HAP-1 (cell line): Measurements from ENCODE around the gene SNRPD3.
A peak's percentile ranks its signal among the peaks of the same experiment; 100 is the strongest.
"Not testable (repeated sequence)": the region's sequence is repeated elsewhere in the genome, so short reads cannot be mapped to it uniquely, and the experiment has no call there.

ENCODE experiments used
- DNase-seq, 2 experiments: peaks; one replicate each; pipeline ENCODE4 v3.0.0-alpha.2; 2016 to 2020; ENCODE audit warnings: low spot score in 2 of 2
- H3K27me3 ChIP-seq: fragments of 250-450 bp; sonication (Bioruptor Pico); 2 replicates; pipeline ENCODE4 v1.5.1; 2020; ENCODE audit warnings: low read depth, mild to moderate bottlenecking, moderate library complexity
- H3K36me3 ChIP-seq: fragments of 250-450 bp; sonication (Bioruptor Pico); replicated peaks from 2 replicates; pipeline ENCODE4 v1.5.1; 2020; ENCODE audit warnings: mild to moderate bottlenecking
- H3K4me1 ChIP-seq: fragments of 250-450 bp; sonication (Bioruptor Pico); 2 replicates; pipeline ENCODE4 v1.5.1; 2020; ENCODE audit warnings: mild to moderate bottlenecking
- H3K4me3 ChIP-seq: fragments of 250-450 bp; sonication (Bioruptor Pico); 2 replicates; pipeline ENCODE4 v1.5.1; 2020; ENCODE audit warnings: mild to moderate bottlenecking, moderate library complexity
- H3K9me3 ChIP-seq: fragments of 250-450 bp; sonication (Bioruptor Pico); 2 replicates; pipeline ENCODE4 v1.5.1; 2020; ENCODE audit warnings: mild to moderate bottlenecking, moderate library complexity
- in situ Hi-C: fragments of 300-500 bp; cut with MboI; formaldehyde crosslinking; loops from 3 replicates; pipeline ENCODE4 v1.14.3; 2020; ENCODE audit warnings: low sequenced_read_pairs, inconsistent platforms, mixed read lengths

Gene SNRPD3

GRCh38 chr22:24542641-24543040, 13.2 kb upstream of the SNRPD3 start:
- no peaks in the 10 kb centered on the region for H3K27me3 ChIP-seq
- no peak for DNase-seq
- no peak overlapping the region for H3K4me3 ChIP-seq
- H3K36me3 ChIP-seq, result peaks cover 63% of the 10 kb centered on the region
- H3K9me3 ChIP-seq, result no peaks in the 10 kb centered on the region
- H3K4me1 ChIP-seq, result no peaks in the 10 kb centered on the region
- in situ Hi-C loops, result no loop called here

GRCh38 chr22:24543185-24543601, 12.6 kb upstream of the SNRPD3 start:
- in situ Hi-C loops, result no loop called here
- H3K9me3 ChIP-seq, result no peaks in the 10 kb centered on the region
- no peak overlapping the region for H3K4me3 ChIP-seq
- no peak for DNase-seq
- no peaks in the 10 kb centered on the region for H3K27me3 ChIP-seq
- peaks cover 69% of the 10 kb centered on the region for H3K36me3 ChIP-seq
- no peaks in the 10 kb centered on the region for H3K4me1 ChIP-seq

GRCh38 chr22:24543679-24544243, 12.0 kb upstream of the SNRPD3 start:
- Histone ChIP-seq H3K4me3 (no peak overlapping the region), H3K4me1 (no peaks in the 10 kb centered on the region), H3K27me3 (no peaks in the 10 kb centered on the region), H3K36me3 (peaks cover 73% of the 10 kb centered on the region), H3K9me3 (no peaks in the 10 kb centered on the region)
- in situ Hi-C loops, result no loop called here
- no peak for DNase-seq

- H3K27me3 ChIP-seq, result no peaks in the 10 kb centered on the region
- no peak overlapping the region for H3K4me3 ChIP-seq
- no peaks in the 10 kb centered on the region for H3K9me3 ChIP-seq
- DNase-seq, result no peak
- H3K4me1 ChIP-seq, result no peaks in the 10 kb centered on the region; the same call in 1 of the 2 replicates
- peaks cover 42% of the 10 kb centered on the region for H3K36me3 ChIP-seq
- in situ Hi-C loops, result no loop called here
Observed at GRCh38 chr22:24548812-24549211, 7.0 kb upstream of the SNRPD3 start.

- no peak overlapping the region for H3K4me3 ChIP-seq
- H3K27me3 ChIP-seq, result no peaks in the 10 kb centered on the region
- in situ Hi-C loops, result no loop called here
- H3K36me3 ChIP-seq, result peaks cover 34% of the 10 kb centered on the region
- DNase-seq, result no peak
- H3K4me1 ChIP-seq, result no peaks in the 10 kb centered on the region; the same call in 1 of the 2 replicates
- no peaks in the 10 kb centered on the region for H3K9me3 ChIP-seq
Observed at GRCh38 chr22:24550028-24550901, 5.5 kb upstream of the SNRPD3 start.

GRCh38 chr22:24550902-24551435, 4.8 kb upstream of the SNRPD3 start:
- H3K9me3 ChIP-seq, result no peaks in the 10 kb centered on the region
- H3K36me3 ChIP-seq, result peaks cover 33% of the 10 kb centered on the region
- no peaks in the 10 kb centered on the region; the same call in 1 of the 2 replicates for H3K4me1 ChIP-seq
- in situ Hi-C loops, result no loop called here
- DNase-seq, result no peak
- no peak overlapping the region for H3K4me3 ChIP-seq
- no peaks in the 10 kb centered on the region for H3K27me3 ChIP-seq

GRCh38 chr22:24552503-24553286, 3.1 kb upstream of the SNRPD3 start:
- H3K4me3 ChIP-seq, H3K27me3 ChIP-seq, H3K4me1 ChIP-seq, in situ Hi-C loops, H3K9me3 ChIP-seq: not testable (repeated sequence)
- DNase-seq, result peak; percentile 43 to 71
- H3K36me3 ChIP-seq, result peaks cover 19% of the 10 kb centered on the region

- Histone ChIP-seq H3K27me3 (no peaks in the 10 kb centered on the region), H3K4me1 (peaks cover 2% of the 10 kb centered on the region; the same call in 1 of the 2 replicates), H3K4me3 (peak overlapping the region; percentile 82), H3K36me3 (peaks cover 20% of the 10 kb centered on the region), H3K9me3 (no peaks in the 10 kb centered on the region)
- no peak for DNase-seq
- in situ Hi-C loops, result no loop called here
Observed at GRCh38 chr22:24553597-24554312, 2.0 kb upstream of the SNRPD3 start.

GRCh38 chr22:24554313-24555164, 1.3 kb upstream of the SNRPD3 start, which contains the start of gene GUCD1:
TSS of gene GUCD1 (minus strand) at chr22:24555138. CDS start at chr22:24554991, 147 bp downstream.
- DNase-seq, result peak in 1 of 2 experiments; percentile 55
- in situ Hi-C loops, result no loop called here
- Histone ChIP-seq H3K27me3 (no peaks in the 10 kb centered on the region), H3K4me1 (peaks cover 2% of the 10 kb centered on the region; the same call in 1 of the 2 replicates), H3K4me3 (peak within 1 kb of the TSS; percentile 82), H3K9me3 (no peaks in the 10 kb centered on the region), H3K36me3 (peaks cover 27% of the 10 kb centered on the region)

- Histone ChIP-seq H3K27me3 (no peaks in the 10 kb centered on the region), H3K36me3 (peaks cover 55% of the 10 kb centered on the region), H3K9me3 (no peaks in the 10 kb centered on the region), H3K4me3 (no peak overlapping the region), H3K4me1 (peaks cover 2% of the 10 kb centered on the region; the same call in 1 of the 2 replicates)
- DNase-seq, result no peak
- in situ Hi-C loops, result no loop called here
Observed at GRCh38 chr22:24559471-24559870, 3.7 kb downstream of the SNRPD3 start.

GRCh38 chr22:24563246-24563645, 7.4 kb downstream of the SNRPD3 start:
- no peaks in the 10 kb centered on the region for H3K27me3 ChIP-seq
- no peaks in the 10 kb centered on the region for H3K9me3 ChIP-seq
- in situ Hi-C loops, result no loop called here
- no peaks in the 10 kb centered on the region; the same call in 1 of the 2 replicates for H3K4me1 ChIP-seq
- H3K36me3 ChIP-seq, result peaks cover 76% of the 10 kb centered on the region
- no peak for DNase-seq
- no peak overlapping the region for H3K4me3 ChIP-seq

GRCh38 chr22:24564376-24565058, 8.7 kb downstream of the SNRPD3 start:
- peaks cover 74% of the 10 kb centered on the region for H3K36me3 ChIP-seq
- in situ Hi-C loops, result no loop called here

More at GRCh38 chr22:24564376-24565058, 8.7 kb downstream of the SNRPD3 start:
- H3K4me3 ChIP-seq, result no peak overlapping the region
- DNase-seq, result no peak
- no peaks in the 10 kb centered on the region for H3K9me3 ChIP-seq
- H3K27me3 ChIP-seq, result no peaks in the 10 kb centered on the region
- no peaks in the 10 kb centered on the region; the same call in 1 of the 2 replicates for H3K4me1 ChIP-seq
